AG09309 (cell line): Measurements from ENCODE around the gene RARRES1.

Source experiments
- DNase-seq: peaks from one replicate; pipeline ENCODE4 v3.0.0-alpha.2; 2010; ENCODE audit warnings: low read depth
- H3K4me3 ChIP-seq: 2 replicates; pipeline ENCODE4 v1.5.1; 2011; ENCODE audit warnings: mild to moderate bottlenecking, low read depth, low read length, moderate library complexity; ENCODE audit not compliant: control insufficient read depth
- TF ChIP-seq, protein P1 (sequence below): IDR thresholded peaks from 2 replicates; pipeline ENCODE4 v1.5.1; 2011; ENCODE audit warnings: mild to moderate bottlenecking, low read depth, low read length, inconsistent platforms; ENCODE audit not compliant: insufficient read depth, control insufficient read depth; ENCODE audit errors: missing control alignments

The RARRES1 gene

DNA sequence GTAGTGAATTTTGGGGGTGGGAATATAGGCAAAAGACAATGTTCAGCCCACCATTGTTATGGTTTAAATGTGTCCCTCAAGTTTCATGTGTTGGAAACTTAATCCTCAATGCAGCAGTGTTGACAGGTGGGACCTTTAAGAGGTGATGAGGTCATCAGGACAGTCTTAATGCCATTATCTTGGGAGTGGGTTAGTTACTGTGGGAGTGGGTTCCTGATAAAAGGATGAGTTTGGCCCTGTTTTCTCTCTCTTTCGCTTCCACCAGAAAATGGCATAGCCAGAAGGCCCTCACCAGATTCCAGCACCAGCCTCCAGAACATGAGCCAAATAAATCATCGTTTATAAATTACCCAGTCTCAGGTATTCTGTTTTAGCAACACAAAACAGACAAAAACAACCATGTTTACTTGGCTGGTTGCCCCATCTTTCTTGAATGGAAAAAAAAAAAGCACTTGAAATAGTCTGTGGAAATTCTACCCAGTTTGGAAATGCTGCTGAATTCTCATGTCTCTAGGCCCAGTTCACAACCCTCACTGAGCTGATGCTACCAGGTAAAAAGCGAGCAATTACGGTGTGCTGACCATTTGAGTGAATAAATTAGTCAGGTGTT is 38.6 kb upstream of the RARRES1 start:
- DNase-seq, result no peak
- H3K4me3 ChIP-seq, result no peak overlapping the region
- TF ChIP-seq, protein P1, sequence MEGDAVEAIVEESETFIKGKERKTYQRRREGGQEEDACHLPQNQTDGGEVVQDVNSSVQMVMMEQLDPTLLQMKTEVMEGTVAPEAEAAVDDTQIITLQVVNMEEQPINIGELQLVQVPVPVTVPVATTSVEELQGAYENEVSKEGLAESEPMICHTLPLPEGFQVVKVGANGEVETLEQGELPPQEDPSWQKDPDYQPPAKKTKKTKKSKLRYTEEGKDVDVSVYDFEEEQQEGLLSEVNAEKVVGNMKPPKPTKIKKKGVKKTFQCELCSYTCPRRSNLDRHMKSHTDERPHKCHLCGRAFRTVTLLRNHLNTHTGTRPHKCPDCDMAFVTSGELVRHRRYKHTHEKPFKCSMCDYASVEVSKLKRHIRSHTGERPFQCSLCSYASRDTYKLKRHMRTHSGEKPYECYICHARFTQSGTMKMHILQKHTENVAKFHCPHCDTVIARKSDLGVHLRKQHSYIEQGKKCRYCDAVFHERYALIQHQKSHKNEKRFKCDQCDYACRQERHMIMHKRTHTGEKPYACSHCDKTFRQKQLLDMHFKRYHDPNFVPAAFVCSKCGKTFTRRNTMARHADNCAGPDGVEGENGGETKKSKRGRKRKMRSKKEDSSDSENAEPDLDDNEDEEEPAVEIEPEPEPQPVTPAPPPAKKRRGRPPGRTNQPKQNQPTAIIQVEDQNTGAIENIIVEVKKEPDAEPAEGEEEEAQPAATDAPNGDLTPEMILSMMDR, result no peak

GRCh38 chr3:158769952-158770740 is 37.9 kb upstream of the RARRES1 start:
- DNase-seq, result no peak
- TF ChIP-seq, protein P1, result no peak
- H3K4me3 ChIP-seq, result no peak overlapping the region

DNA sequence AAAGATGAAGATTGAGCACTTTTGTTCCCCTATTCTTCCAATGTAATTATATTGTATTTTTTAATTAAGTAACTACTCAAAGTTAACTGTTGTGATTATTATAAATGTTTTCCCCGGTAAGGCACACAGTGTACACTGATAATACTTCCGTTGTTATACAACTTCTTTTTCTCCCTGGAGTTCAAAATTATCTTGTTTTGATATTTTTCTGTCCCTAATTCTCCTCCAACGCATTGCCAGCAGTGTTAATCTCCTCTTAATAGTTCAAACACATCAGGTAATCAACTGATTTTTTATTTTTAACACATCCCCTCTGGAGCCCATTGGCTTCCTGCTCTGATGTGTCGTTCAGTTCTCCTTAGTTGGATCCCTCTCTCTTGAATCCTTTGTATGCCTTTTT is 37.3 kb upstream of the RARRES1 start:
- TF ChIP-seq, protein P1, result no peak
- no peak for DNase-seq
- no peak overlapping the region for H3K4me3 ChIP-seq

- peak; percentile 89 for DNase-seq
- TF ChIP-seq, protein P1, result no peak
- H3K4me3 ChIP-seq, result no peak overlapping the region
Observed at GRCh38 chr3:158768881-158769543, 36.8 kb upstream of the RARRES1 start.

- no peak overlapping the region for H3K4me3 ChIP-seq
- no peak for DNase-seq
- TF ChIP-seq, protein P1, result no peak
Observed at GRCh38 chr3:158768361-158768787, 36.1 kb upstream of the RARRES1 start.

DNA sequence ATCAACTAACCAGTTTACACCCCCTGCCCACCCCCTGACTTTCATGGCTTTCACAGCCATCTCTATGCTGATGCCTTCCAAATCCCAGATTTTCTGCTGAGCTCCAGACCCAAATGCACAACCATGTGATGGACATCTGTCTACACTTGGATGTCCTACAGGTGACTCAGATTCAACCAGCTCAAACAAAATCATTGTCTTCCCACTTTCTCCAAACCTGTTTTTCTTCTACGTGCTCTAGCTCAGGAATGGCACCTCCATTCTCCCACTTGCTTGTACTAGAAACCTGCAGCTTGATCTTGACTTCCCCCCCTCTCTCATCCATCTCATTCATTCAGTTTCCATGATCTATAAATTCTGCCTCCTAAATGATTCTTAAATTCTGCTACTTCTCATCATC is 34.1 kb upstream of the RARRES1 start:
- TF ChIP-seq, protein P1, result no peak
- no peak overlapping the region for H3K4me3 ChIP-seq

More for the DNA sequence above, 34.1 kb upstream of the RARRES1 start:
- no peak for DNase-seq
